Stimulated activated CD8-positive, alpha-beta memory T cell treated with anti-CD3 and anti-CD28 coated beads, Interleukin-4, amount 100 ng/mL, for 24 hours (primary cell): ENCODE data around the gene MXD4.

Source experiments
- DNase-seq: peaks from one replicate; pipeline ENCODE4 v3.0.0-alpha.2; 2020; ENCODE audit warnings: low read depth

MXD4 gene

GRCh38 chr4:2291705-2292645 lies 30.1 kb upstream of the MXD4 start:
- no peak for DNase-seq

- peak; percentile 48 for DNase-seq
Observed at GRCh38 chr4:2290974-2291704, 29.2 kb upstream of the MXD4 start.

- no peak for DNase-seq
Observed at GRCh38 chr4:2290488-2290887, 28.6 kb upstream of the MXD4 start.

GRCh38 chr4:2289955-2290333 lies 28.0 kb upstream of the MXD4 start:
- DNase-seq = no peak

GRCh38 chr4:2289311-2289954 lies 27.5 kb upstream of the MXD4 start:
- no peak for DNase-seq

GRCh38 chr4:2288051-2288541 lies 26.2 kb upstream of the MXD4 start:
- no peak for DNase-seq

- no peak for DNase-seq
Observed at GRCh38 chr4:2287594-2287915, 25.6 kb upstream of the MXD4 start.

- DNase-seq = no peak
Observed at GRCh38 chr4:2286904-2287593, 25.1 kb upstream of the MXD4 start.

GRCh38 chr4:2285613-2286381 lies 23.9 kb upstream of the MXD4 start:
- DNase-seq = no peak

GRCh38 chr4:2284934-2285612 lies 23.2 kb upstream of the MXD4 start:
- DNase-seq = no peak

- no peak for DNase-seq
Observed at GRCh38 chr4:2284161-2284933, 22.4 kb upstream of the MXD4 start.

- DNase-seq = no peak
Observed at GRCh38 chr4:2283199-2283711, 21.3 kb upstream of the MXD4 start.

- peak; percentile 53 for DNase-seq
Observed at GRCh38 chr4:2281575-2282343, 19.9 kb upstream of the MXD4 start.

GRCh38 chr4:2280531-2281300 lies 18.8 kb upstream of the MXD4 start:
- no peak for DNase-seq

- no peak for DNase-seq
Observed at GRCh38 chr4:2277956-2278355, 16.0 kb upstream of the MXD4 start.

GRCh38 chr4:2276581-2277325 lies 14.8 kb upstream of the MXD4 start:
- no peak for DNase-seq

GRCh38 chr4:2275546-2276251 lies 13.8 kb upstream of the MXD4 start:
- no peak for DNase-seq
